Measurements from ENCODE around the gene LRRTM4.
"Not testable (repeated sequence)": the region's sequence is repeated elsewhere in the genome, so short reads cannot be mapped to it uniquely, and the experiment has no call there.

LRRTM4 gene

GRCh38 chr2:77309725-77310124 is 212.5 kb downstream of the LRRTM4 start:
- DNase-seq = no peak

- DNase-seq = no peak
Observed at GRCh38 chr2:77301441-77301840, 220.7 kb downstream of the LRRTM4 start.

- DNase-seq = no peak
Observed at GRCh38 chr2:77296791-77297190, 225.4 kb downstream of the LRRTM4 start.

DNA sequence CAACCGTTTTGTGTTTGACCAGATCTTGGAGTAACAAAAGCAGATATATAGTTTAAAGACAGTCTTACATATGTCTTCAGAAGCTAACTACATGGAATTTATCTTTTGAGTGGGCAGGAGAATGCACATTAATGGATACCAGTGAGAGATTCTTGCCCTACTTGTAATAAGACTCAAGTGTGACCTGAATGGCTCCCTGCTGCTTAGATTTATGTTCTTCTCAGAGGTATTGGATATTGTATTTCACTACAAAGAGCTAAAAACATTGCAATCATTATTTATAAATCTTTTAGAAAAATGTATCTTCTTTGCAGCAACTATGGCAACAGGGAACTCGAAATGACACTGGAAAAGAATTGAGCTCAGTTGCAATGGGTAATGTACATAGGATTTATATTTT is 227.7 kb downstream of the LRRTM4 start:
- no peak for DNase-seq

DNA sequence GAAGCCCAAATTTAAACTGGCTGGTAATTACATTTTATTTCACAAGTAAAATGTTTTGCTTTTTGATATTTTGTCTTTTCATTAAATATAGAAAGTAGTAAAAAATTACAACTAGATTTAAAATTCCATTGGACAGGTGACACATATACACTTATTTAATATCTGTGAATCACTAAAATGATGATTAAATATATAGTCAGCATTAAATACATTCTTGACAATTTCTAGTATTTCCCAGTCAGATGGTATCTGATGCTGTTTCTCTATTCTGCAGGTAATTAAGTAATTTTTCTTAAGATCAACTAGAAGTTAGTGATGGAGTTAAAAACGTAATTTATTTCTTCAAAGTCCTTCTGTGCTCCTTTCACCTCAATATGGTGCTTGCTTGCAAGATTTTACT is 237.8 kb downstream of the LRRTM4 start:
- DNase-seq = no peak

DNA sequence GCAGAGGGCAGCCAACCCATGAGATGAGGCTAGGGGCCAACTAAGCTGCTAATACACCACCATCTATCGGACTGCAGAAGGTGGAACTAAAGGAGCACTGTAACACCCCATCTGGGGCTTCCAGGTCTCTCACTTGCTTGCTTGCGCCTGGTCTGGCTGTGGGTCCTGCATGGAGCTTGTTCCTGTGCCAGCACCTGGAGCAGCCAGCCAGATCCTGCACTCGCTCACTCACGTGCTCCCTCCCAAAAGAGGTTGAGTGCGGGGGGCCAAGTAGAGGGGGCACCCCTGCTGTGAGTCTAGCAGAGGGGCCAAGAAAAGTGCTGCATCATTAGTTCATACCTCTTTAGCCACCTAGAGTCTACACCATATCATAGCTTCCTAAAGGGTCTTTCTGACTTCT is 250.9 kb downstream of the LRRTM4 start:
- no peak for DNase-seq

DNA sequence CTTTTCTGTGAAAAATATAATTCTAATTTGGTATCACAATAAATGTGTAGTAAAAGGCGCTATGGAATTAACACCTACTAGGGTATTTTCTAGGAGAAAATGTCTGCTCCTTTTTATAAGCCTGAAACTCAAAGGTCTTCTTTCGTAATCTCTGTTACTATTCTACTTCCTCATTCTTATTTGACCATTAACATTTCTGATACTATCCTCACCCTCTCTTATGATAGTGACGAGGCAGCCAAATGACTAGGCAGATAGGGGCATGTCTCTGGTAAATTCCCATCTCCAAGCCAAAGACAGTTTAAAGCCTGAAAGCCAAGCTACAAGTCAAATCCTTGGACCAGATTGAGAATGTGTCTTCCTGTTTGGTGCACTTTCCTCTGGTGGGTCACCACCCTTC is 251.7 kb downstream of the LRRTM4 start:
- no peak for DNase-seq

DNA sequence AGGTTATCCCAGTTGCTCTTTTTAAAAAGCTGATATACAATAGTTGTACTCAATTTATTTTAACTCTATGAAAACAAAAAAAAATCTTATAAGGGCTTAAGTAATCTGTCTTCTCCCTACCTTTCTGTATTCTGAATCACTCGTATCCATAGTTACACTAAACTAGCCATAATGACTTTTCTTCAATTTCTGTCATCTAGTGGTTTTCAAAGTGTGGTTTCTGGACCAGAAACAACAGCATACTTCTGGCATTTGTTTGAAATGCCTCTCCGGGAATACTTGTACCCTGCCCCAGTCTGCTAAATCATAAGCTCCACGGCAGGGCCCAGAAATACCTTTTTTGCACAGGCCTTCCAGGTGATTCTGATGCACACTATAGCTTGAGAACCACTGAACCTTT is 253.6 kb downstream of the LRRTM4 start:
- no peak for DNase-seq

DNA sequence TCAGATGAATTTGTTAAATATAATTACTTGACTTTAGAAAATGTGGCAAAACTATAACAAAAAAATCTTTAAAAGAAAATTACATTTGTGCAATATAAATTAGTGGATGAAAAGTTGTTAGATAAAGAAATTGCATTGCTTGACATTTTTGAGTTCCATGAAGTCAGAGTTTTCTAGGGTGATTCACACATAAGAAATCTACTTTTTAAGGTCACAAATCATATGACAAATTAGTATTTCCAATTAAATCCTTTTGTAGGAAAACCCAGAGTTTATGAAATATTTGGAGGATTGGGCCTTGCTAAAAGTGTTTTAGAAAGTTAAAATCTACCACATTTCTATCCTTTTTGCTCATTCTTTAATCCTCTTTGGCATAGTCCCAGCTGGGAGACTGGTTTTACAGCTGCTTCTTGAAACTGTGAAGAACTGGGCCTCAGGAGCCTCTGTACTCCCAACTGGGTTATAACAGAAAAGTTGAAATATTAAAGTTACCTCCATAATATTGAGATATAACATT is 289.2 kb downstream of the LRRTM4 start:
- no peak for DNase-seq

DNA sequence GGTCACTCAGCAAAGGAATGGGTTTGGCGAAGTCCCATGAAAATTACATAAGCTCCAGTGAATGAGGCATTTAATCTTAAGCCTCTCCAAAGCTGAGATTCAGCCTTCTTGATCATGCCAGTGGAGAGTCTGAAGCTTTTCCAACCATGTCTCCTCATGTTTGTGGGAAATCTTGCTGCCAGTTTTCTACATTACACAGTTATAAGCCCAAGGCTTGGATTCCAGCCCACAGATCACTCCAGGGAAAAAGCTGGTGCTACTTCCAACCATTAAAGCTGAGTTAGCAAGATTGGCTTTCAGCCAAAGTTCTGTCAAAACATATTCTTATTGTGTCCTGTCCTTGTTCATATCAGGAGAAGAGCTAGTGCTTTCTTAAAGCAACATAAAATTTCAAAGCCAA is 293.8 kb downstream of the LRRTM4 start:
- no peak for DNase-seq

- no peak for DNase-seq
Observed at GRCh38 chr2:77210725-77211124, 311.5 kb downstream of the LRRTM4 start.

DNA sequence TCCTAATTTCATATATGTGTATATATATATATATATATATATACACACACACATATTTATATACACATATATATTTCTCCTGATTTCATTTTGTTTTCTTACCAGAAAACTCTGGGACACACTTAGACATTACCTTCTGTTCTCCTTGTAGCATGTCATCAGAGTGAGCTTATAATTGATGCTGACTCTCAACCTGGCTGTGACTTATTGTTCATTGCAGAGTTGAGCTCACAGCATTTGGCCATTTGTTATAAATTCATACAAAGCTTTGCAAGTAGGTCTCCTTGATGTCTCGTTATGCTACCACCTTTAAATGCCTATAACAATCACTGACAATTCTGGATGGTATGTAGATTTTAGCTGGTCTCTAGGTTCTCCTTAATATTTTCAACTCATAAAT is 314.8 kb downstream of the LRRTM4 start:
- DNase-seq = no peak

GRCh38 chr2:77201755-77202154 is 320.4 kb downstream of the LRRTM4 start:
- no peak for DNase-seq

- DNase-seq = no peak
Observed at GRCh38 chr2:77199411-77199810, 322.8 kb downstream of the LRRTM4 start.

GRCh38 chr2:77193858-77194448 is 328.2 kb downstream of the LRRTM4 start:
- DNase-seq = no peak

DNA sequence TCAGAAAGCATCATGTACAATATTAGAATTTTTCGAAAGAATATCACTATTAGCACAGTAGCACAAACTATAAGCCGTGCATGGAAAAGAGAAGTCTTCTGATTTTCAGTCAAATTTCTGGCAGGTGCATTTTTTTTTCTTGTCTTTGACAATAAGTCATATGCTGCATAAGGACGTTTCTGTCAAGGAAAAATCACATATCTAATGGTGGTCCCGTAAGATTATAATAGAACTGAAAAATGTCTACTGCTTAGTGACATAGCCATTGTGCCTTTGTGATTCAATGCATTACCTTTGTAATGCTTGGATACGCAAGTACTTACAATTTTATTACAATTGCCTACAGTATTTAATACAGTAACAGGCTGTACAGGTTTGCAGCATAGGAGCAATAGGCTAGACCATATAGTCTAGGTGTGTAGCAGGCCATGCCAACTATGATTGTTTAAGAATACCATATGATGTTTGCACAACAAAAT is 329.3 kb downstream of the LRRTM4 start:
- DNase-seq = no peak

GRCh38 chr2:77191665-77192064 is 330.5 kb downstream of the LRRTM4 start:
- no peak for DNase-seq

DNA sequence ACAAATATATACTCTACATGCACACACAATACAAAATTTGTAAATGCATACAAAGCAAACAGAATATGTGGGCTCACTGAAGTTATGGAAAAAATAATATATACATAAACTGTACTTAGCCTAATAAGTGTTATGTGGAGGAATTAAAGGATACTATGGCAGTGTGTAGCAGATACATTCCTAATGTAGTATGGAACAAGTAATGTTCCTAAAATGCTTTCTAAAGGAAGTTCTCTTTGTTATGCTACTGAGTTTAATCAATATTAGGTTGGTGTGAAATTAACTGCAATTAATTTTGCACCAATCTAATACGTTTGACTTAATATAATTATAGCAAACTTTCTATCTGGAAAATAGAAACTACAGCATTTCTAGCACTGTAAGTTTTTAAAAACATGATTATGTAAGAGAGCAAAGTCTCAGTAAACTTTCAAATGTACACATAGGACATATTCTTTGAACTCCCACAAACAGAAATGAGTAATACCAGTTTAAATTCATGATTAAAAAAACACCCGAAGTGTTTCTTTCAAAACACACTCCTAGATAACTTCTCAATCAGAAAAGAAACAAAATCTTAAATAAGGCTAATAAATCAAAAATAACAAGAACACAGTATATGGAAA is 331.3 kb downstream of the LRRTM4 start:
- DNase-seq = no peak

DNA sequence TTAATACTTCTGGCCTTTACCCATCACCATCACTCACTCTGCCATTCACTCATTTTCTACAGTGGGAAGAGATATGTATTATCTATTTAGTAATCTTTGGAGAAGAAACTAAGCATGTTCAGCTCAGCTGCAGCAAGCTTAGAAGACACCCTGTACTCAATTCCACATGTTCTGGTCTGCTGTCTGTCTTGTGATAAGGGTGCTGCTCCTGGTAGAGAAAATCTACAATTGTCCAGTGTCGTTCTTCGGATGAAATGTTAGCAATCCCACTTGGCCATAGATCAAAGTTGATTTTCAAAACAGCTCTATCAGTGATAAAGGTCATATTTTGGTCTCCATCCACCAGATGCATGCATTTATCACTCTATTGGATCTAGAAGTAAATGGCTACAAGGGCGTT is 337.1 kb downstream of the LRRTM4 start:
- no peak for DNase-seq

DNA sequence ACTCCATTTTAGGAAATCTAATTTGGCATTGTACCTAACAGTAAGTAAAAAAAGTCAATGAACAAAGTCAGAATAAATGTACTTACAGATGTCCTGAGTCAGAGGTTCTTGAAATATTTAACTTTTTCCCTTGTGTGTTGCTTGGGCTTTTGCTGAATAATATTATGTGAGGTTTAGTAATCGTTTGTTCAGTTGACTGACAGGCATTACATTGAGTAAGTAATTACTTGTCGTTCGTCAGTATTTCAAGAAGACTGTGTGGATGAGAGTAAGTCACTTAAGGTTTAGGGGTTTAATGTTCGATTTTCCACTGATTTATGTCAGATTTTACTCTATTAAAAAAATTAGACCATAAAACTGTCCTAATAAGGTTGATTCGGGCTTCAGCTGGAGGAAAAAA is 342.9 kb downstream of the LRRTM4 start:
- DNase-seq = no peak

GRCh38 chr2:77175266-77175780 is 346.9 kb downstream of the LRRTM4 start:
- DNase-seq = not testable (repeated sequence)

DNA sequence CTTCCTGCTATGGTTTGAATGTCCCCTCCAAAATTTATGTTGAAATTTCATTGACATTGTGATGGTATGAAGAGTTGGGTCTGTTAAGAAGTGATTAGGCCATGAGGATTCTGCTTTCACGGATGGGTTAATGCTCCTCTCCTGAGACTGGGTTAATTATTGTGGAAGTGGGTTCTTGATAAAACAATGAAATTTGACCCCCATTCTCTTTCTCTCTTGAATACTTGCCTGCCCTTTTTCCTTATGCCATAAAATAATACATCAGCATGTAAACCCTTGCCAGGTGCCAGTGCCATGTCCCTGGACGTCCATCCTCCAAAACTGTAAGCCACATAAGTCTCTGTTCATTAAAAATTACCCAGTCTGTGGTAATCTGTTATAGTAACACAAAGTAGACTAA is 352.8 kb downstream of the LRRTM4 start:
- no peak for DNase-seq

- DNase-seq = not testable (repeated sequence)
Observed at GRCh38 chr2:77164021-77164420, 358.2 kb downstream of the LRRTM4 start.

GRCh38 chr2:77161009-77161408 is 361.2 kb downstream of the LRRTM4 start:
- DNase-seq = no peak

- DNase-seq = no peak
Observed at GRCh38 chr2:77156599-77156998, 365.6 kb downstream of the LRRTM4 start.
